K562 (cell line): ENCODE data around the gene GLT1D1. TPM values are rescaled to one million over a fixed set of nuclear protein-coding genes. Genes with fewer than 3 reads are reported as not detected.
A peak's percentile ranks its signal among the peaks of the same experiment; 100 is the strongest.

Experiments used
- ATAC-seq: fragments of 200-7000 bp; cut with Tn5 transposase; 3 replicates; pipeline ENCODE4 v1.9.1; 2020; ENCODE audit warnings: moderate library complexity
- BruUV-seq: library from RNA; stranded (reverse); fragments of 400-500 nt; replicated peaks from 2 replicates; lab custom pipeline; 2021; lab: Mats Ljungman, UMichigan
- CTCF ChIA-PET: fragments of 300-600 bp; formaldehyde crosslinking; extraction: SDS; loops from one replicate; lab custom pipeline; 2021; ENCODE audit warnings: low intra/inter-chr PET ratio; lab: Yijun Ruan, JAX
- POLR2A ChIA-PET: fragments of 300-600, 350-650 bp; sonication (Branson Sonifier 250); formaldehyde crosslinking; extraction: SDS; loops from one replicate; lab custom pipeline; 2021; ENCODE audit warnings: antibody characterized with exemption, inconsistent platforms; lab: Yijun Ruan, JAX
- DNase-seq, 4 experiments: peaks; one replicate each; pipeline versions ENCODE4 v3.0.0 to v3.0.0-alpha.2; 2011 to 2018; ENCODE audit warnings: low spot score in 3 of 4, mixed read lengths in 3 of 4; ENCODE audit errors: extremely low read depth in 1 of 4
- FAIRE-seq: peaks from 2 replicates; lab custom pipeline; 2011; peaks lifted over from hg19 to GRCh38; lab: Jason Lieb, UNC
- H2AFZ ChIP-seq: 2 replicates; pipeline ENCODE4 v1.6.0; 2011; ENCODE audit warnings: low read depth, low read length, control low read depth, inconsistent platforms
- H3K27ac ChIP-seq: fragments of 200-600 bp; 3 replicates; pipeline ENCODE4 v1.8.0; 2011; ENCODE audit warnings: low read depth, mild to moderate bottlenecking, control low read depth, inconsistent platforms, low read length, moderate library complexity, mixed read lengths; ENCODE audit errors: extremely low read depth
- H3K27me3 ChIP-seq, 2 experiments: fragments of 300-600 bp in 1 of 2; 2 replicates in 1 of 2; 3 replicates in 1 of 2; pipeline versions ENCODE4 v1.6.0 to v1.8.0; 2011; ENCODE audit warnings: inconsistent platforms in 2 of 2, low read length in 2 of 2, mild to moderate bottlenecking in 1 of 2, mixed read lengths in 1 of 2, moderate library complexity in 1 of 2; ENCODE audit not compliant: control insufficient read depth in 2 of 2, insufficient read depth in 2 of 2
- H3K36me3 ChIP-seq: fragments of 300-600 bp; 3 replicates; pipeline ENCODE4 v1.8.0; 2011; ENCODE audit warnings: mild to moderate bottlenecking, low read length, inconsistent platforms; ENCODE audit not compliant: control insufficient read depth, insufficient read depth
- H3K4me1 ChIP-seq, 2 experiments: fragments of 200-600 bp in 1 of 2; replicated peaks in 1 of 2; 2 replicates in 1 of 2; 3 replicates in 1 of 2; pipeline versions ENCODE4 v1.5.1 to v1.8.0; 2011; ENCODE audit warnings: inconsistent platforms in 2 of 2, low read length in 2 of 2, mild to moderate bottlenecking in 1 of 2, mixed read lengths in 1 of 2, moderate library complexity in 1 of 2; ENCODE audit not compliant: control insufficient read depth in 2 of 2, insufficient read depth in 2 of 2
- H3K4me2 ChIP-seq: 2 replicates; pipeline ENCODE4 v1.6.1; 2011; ENCODE audit warnings: low read length, control low read depth, inconsistent platforms, mixed read lengths; ENCODE audit not compliant: insufficient read depth
- H3K4me3 ChIP-seq: fragments of 200-600 bp; sonication (generic), shearing (Covaris generic); 2 replicates; pipeline ENCODE4 v1.5.1; 2016; ENCODE audit warnings: control low read depth, inconsistent platforms
- H3K79me2 ChIP-seq: fragments of 200-600 bp; 3 replicates; pipeline ENCODE4 v1.8.0; 2011; ENCODE audit warnings: low read length, inconsistent platforms; ENCODE audit not compliant: control insufficient read depth, insufficient read depth
- H3K9ac ChIP-seq, 2 experiments: 2 replicates each; pipeline versions ENCODE4 v1.6.0 to v1.6.1; 2011; ENCODE audit warnings: low read depth in 2 of 2, low read length in 2 of 2, control low read depth in 1 of 2, inconsistent platforms in 1 of 2, mild to moderate bottlenecking in 1 of 2, mixed read lengths in 1 of 2; ENCODE audit not compliant: insufficient read depth in 1 of 2
- H3K9me1 ChIP-seq: one replicate; pipeline ENCODE4 v1.6.0; 2011; ENCODE audit warnings: inconsistent platforms, mild to moderate bottlenecking, low read length, moderate library complexity; ENCODE audit not compliant: control insufficient read depth, insufficient read depth
- H3K9me3 ChIP-seq: replicated peaks from 2 replicates; pipeline ENCODE4 v1.5.1; 2011; ENCODE audit warnings: low read depth, low read length, inconsistent platforms; ENCODE audit not compliant: control insufficient read depth, insufficient read depth
- H4K20me1 ChIP-seq: replicated peaks from 2 replicates; pipeline ENCODE4 v1.6.1; 2011; ENCODE audit warnings: low read length, inconsistent platforms, mixed read lengths; ENCODE audit not compliant: control insufficient read depth, insufficient read depth
- CSDE1 ChIP-seq, 2 experiments: fragments of 450-650 bp; IDR thresholded peaks; 2 replicates each; pipeline ENCODE4 v1.6.1; 2016; ENCODE audit warnings: mild to moderate bottlenecking in 1 of 2
- RFX1 ChIP-seq: fragments of 450-650 bp; IDR thresholded peaks from 2 replicates; pipeline ENCODE4 v1.6.1; 2016; ENCODE audit warnings: mild to moderate bottlenecking, moderate library complexity
- SRF ChIP-seq, 2 experiments: fragments of 250-450, 450-650 bp in 1 of 2; sonication (Bioruptor Pico) in 1 of 2; sonication (generic) in 1 of 2; formaldehyde crosslinking; IDR thresholded peaks; 2 replicates each; pipeline versions ENCODE4 v1.5.0 to v1.5.1; 2020 to 2022; ENCODE audit warnings: mild to moderate bottlenecking in 1 of 2, missing genetic modification reagents in 1 of 2
- STAT5A ChIP-seq: IDR thresholded peaks from 2 replicates; pipeline ENCODE4 v1.6.1; 2012; ENCODE audit warnings: low read length, inconsistent platforms, borderline replicate concordance
- WGBS: fragments of 100-300 bp; shearing (Covaris generic); methylation state at CpG from one replicate; pipeline ENCODE4 v1.1.6; 2016; ENCODE audit warnings: low coverage, mixed read lengths; ENCODE audit not compliant: insufficient coverage; ENCODE audit errors: missing lambda C conversion rate; 5-methylcytosine and 5-hydroxymethylcytosine counted together
- in situ Hi-C: fragments of 300-500 bp; cut with MboI; formaldehyde crosslinking; loops from 4 replicates; pipeline ENCODE4 v1.15.0; 2018; ENCODE audit warnings: inconsistent platforms, mixed read lengths
- intact Hi-C: fragments of 100-400 bp; cut with micrococcal nuclease; formaldehyde crosslinking; loops from 2 replicates; pipeline ENCODE4 v1.14.2; 2022
- polyA plus RNA-seq, 8 experiments: library from polyadenylated mRNA; depleted of rRNA in 4 of 8; stranded (reverse) in 5 of 8; unstranded in 3 of 8; fragments of >200 nt; fragmentation: Nextera tagmentation in 2 of 8; fragmentation: Illumina TruSeq in 1 of 8; extraction: Ambion mirVana in 2 of 8; extraction: Trizol in 1 of 8; gene quantifications; 2 replicates each; pipeline versions ENCODE4 v1.2.1 to v1.2.3, GENCODE V29; 2011 to 2014; ENCODE audit warnings: inconsistent platforms in 1 of 8, missing spikeins in 1 of 8
- total RNA-seq, 7 experiments: library from RNA; depleted of rRNA in 6 of 7; stranded (reverse); fragments of >200 nt in 6 of 7; fragmentation: Illumina TruSeq in 2 of 7; extraction: Trizol in 2 of 7; gene quantifications; 2 replicates each; pipeline versions ENCODE4 v1.2.1 to v1.2.3, GENCODE V29; 2011 to 2021; ENCODE audit warnings: low replicate concordance in 1 of 7
- TF ChIP-seq, protein P1 (sequence below): fragments of 200-800 bp; sonication (Bioruptor generic); IDR thresholded peaks from 2 replicates; pipeline ENCODE4 v1.6.1; 2017; ENCODE audit warnings: missing genetic modification characterization, missing compliant biosample characterization

The GLT1D1 gene
- total and polyA plus RNA-seq, 9 of the 15 experiments (the other 6 are each of a cell fraction or from before 2014, with no cell fraction given) = 0.04 TPM; not detected in 8

DNA sequence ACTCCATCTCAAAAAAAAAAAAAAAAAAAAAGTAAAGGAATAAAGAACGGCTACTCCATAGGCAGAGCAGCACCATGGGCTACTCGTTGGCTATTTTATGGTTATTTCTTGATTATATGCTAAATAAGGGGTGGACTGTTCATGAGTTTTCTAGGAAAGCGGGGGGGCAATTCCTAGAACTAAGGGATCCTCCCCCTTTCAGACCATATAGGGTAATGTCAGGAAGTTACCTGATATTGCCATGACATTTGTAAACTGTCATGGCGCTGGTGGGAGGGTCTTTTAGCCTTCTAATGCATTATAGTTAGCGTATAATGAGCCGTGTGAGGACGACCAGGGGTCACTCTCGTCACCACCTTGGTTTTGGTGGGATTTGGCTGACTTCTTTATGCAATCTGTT, 142.3 kb downstream of the GLT1D1 start:
- H2AFZ ChIP-seq = no peak overlapping the region
- no peaks in the 10 kb centered on the region for H4K20me1 ChIP-seq
- ATAC-seq (peak; percentile 86), DNase-seq (peak in 1 of 4 experiments; percentile 17), FAIRE-seq (no peak)
- H3K4me2 ChIP-seq = no peak overlapping the region
- CTCF ChIA-PET = no interaction called here
- no peak overlapping the region for H3K4me3 ChIP-seq
- 0% methylated on average over 8 of the region's 8 CpGs for WGBS
- intact Hi-C loops (no loop called here), in situ Hi-C loops (no loop called here)
- TF ChIP-seq RFX1 (peak; percentile 64), STAT5A (peak; percentile 81), SRF (CRISPR knock-in tag; IDR thresholded peaks at IDR 0.05) (peak; percentile 80 to 95), CSDE1 (IDR thresholded peaks at IDR 0.05) (no peak)
- TF ChIP-seq, protein P1, sequence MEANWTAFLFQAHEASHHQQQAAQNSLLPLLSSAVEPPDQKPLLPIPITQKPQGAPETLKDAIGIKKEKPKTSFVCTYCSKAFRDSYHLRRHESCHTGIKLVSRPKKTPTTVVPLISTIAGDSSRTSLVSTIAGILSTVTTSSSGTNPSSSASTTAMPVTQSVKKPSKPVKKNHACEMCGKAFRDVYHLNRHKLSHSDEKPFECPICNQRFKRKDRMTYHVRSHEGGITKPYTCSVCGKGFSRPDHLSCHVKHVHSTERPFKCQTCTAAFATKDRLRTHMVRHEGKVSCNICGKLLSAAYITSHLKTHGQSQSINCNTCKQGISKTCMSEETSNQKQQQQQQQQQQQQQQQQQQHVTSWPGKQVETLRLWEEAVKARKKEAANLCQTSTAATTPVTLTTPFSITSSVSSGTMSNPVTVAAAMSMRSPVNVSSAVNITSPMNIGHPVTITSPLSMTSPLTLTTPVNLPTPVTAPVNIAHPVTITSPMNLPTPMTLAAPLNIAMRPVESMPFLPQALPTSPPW = 0 out of 2 replicates have a peak, but pooled peaks have one; percentile 27
- H3K9me3 ChIP-seq = no peaks in the 10 kb centered on the region
- POLR2A ChIA-PET = no interaction called here
- H3K9me1 ChIP-seq = no peaks in the 10 kb centered on the region
- H3K79me2 ChIP-seq = no peaks in the 10 kb centered on the region
- no peaks in the 10 kb centered on the region for H3K4me1 ChIP-seq
- H3K27me3 ChIP-seq = peaks cover 0 to 8% of the 10 kb centered on the region in 2 experiments; a peak in 1 of 5 replicates
- H3K9ac ChIP-seq = no peak overlapping the region
- H3K36me3 ChIP-seq = no peaks in the 10 kb centered on the region
- H3K27ac ChIP-seq = no peak overlapping the region
- BruUV-seq = no TSS peak
